Left colon (tissue), 2 donors: ENCODE measurements around the gene SPCS2. TPM values are rescaled to one million over a fixed set of nuclear protein-coding genes. Genes with fewer than 3 reads are reported as not detected.
"Not testable (repeated sequence)": the region's sequence is repeated elsewhere in the genome, so short reads cannot be mapped to it uniquely, and the experiment has no call there.

ENCODE experiments used
- ATAC-seq: fragments of 200-7000 bp; cut with Tn5 transposase; one replicate; pipeline ENCODE4 v1.9.1; 2020; ENCODE audit warnings: mild to moderate bottlenecking, moderate library complexity
- DNase-seq, 2 donors: peaks; one replicate each; pipeline ENCODE4 v3.0.0-alpha.2; 2020
- intact Hi-C, 2 donors: fragments of 100-400 bp; cut with DNase I in 1 of 2; cut with micrococcal nuclease in 1 of 2; formaldehyde crosslinking; loops; one replicate each; pipeline versions ENCODE4 v1.11.2 to v1.14.0; 2022; cut with DNase I, micrococcal nuclease
- total RNA-seq, 2 donors: library from RNA; stranded (reverse); fragmentation: NEBNext Ultra II Directional; extraction: Animal tissue kit (Norgen Biotek cat#: 25700); gene quantifications; one replicate each; pipeline ENCODE4 v1.2.1, GENCODE V29; 2021
- donor health status: DM: no; HTN: no; CAD: no.
- donor health status: DM: yes; HTN: yes; CAD: no.

The SPCS2 gene
- total RNA-seq, 2 donors from 2014 or later, result 114 to 124 TPM

DNA sequence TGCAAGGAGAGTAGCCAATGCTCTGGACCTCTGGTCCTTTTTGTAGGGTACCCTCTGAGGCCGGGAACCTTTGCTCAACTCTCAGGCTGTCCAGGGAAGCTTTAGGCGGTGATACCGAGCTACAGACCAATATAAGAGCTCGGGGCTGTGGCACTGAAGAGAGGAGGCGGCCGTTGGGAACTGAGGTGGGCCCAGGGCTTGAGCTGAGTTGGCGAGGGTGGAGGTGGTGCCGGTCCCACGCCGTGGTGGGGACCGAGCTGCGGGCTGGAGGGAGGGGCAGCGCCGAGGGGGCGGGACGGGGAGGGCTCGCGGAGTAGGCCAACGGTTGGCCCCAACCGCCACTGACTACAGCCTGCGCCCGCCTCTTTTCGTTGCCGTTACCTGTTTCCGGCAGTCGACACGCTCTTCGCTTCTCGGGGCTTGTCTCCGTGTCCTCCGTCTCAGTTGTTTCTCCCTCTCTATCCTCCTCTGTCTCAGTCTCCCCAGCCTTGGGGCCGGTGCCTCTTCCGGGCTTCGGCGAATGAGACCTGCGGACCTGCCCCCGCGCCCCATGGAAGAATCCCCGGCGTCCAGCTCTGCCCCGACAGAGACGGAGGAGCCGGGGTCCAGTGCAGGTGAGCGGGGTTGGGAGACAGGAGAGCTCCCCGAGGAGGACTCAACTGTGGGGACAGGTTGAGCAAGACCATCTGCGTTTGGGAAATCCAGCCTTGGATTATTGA lies 39.6 kb downstream of the SPCS2 start, which contains the start of gene NEU3:
Gene NEU3 (plus strand): TSS at position 393 of the 719 bp plus-strand sequence. CDS start 128 bp downstream, at position 521.
- intact Hi-C loops, result no loop called here

DNA sequence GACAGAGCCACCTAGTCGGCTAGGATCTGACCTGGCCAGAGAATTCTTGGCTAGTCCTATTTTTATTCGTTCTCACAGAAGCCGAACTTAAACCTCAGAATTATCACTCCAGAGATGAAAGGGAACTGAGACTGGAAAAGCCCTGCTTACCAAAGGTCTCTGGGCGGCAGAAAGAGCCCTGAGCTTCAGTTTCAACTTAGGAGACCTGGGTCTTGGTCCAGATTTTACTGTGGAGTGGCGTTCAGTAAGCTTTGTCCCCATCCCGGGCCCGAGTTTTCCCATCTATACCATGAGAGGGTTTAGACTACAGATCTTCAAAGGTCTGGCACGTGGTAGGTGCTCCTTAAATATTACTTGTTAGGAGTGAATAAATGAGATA lies 40.2 kb downstream of the SPCS2 start:
- ATAC-seq (peak; percentile 21), DNase-seq (peak in 1 of 2 donors; percentile 16)
- intact Hi-C loops, result no loop called here

More for the DNA sequence above, 39.6 kb downstream of the SPCS2 start, which contains the start of gene NEU3:
- DNase-seq (peak; percentile 84 to 90), ATAC-seq (peak; percentile 96)

DNA sequence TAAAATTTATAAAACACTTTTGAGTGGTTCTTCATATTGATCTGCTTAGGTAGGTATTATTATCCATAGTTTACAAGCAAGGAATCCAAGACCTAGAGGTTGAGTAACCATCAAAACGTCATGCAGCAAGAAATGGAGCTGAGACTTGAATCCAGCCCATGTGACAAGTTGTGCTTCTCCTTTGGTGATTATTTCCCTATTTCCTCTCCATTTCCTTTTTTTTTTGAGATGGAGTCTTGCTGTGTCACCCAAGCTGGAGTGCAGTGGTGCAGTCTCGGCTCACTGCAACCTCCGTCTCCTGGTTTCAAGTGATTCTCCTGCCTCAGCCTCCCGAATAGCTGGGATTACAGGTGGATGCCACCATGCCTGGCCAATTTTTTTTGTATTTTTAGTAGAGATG lies 41.1 kb downstream of the SPCS2 start:
- ATAC-seq, DNase-seq, intact Hi-C loops: not testable (repeated sequence)

DNA sequence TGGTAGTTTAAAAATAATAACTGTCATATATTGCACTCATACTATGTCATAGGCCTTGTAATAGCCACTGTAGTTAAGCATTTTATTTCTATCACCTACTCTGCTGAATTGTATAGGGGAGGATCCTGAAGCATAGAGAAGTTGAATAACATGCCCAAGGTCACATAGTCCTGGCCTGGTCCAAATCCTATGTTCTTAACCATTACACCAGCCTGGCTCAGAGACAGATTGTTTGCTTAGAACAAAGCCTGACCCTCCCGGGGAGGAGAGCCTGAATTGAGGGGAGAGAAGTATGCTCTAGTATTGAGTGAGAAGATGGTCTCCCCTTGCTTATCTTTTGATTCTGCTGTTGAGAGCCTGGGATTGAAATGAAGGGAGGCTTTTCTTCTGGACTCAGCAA lies 41.9 kb downstream of the SPCS2 start:
- intact Hi-C loops, result no loop called here
- ATAC-seq (no peak), DNase-seq (no peak)

DNA sequence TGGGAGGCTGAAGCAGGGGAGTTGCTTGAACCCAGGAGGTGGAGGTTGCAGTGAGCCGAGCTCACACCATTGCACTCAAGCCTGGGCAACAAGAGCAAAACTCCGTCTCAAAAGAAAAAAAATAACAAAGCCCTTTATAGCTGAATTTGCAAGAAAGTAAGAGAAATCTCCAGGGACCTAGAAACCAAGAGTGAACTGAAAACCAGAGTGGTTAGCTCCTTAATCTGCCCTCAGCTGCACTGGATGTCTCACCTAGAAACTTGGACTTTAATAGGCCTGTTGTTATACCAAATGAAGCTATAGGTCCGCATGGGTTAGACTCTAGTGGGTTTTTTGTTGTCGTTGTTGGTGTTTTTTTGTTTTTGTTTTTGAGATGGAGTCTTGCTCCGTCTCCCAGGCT lies 43.8 kb downstream of the SPCS2 start:
- intact Hi-C loops, result no loop called here
- DNase-seq (no peak), ATAC-seq (no peak)

DNA sequence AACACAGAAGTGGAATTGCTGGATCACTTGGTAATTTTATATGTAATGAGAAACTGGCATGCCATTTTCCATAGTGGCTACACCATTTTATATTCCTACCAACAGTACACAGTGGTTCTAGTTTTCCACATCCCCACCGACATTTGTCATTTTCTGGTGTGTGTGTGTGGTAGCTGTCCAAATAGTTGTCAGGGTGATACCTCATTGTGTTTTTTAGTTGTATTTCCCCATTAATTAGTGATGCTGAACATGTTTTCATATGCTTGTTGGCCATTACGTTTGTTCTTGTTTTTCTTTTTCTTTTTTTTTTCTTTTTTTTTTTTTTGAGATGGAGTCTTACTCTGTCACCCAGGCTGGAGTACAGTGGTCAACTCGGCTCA lies 51.9 kb downstream of the SPCS2 start:
- no peak for DNase-seq
- intact Hi-C loops, result no loop called here
- no peak for ATAC-seq

DNA sequence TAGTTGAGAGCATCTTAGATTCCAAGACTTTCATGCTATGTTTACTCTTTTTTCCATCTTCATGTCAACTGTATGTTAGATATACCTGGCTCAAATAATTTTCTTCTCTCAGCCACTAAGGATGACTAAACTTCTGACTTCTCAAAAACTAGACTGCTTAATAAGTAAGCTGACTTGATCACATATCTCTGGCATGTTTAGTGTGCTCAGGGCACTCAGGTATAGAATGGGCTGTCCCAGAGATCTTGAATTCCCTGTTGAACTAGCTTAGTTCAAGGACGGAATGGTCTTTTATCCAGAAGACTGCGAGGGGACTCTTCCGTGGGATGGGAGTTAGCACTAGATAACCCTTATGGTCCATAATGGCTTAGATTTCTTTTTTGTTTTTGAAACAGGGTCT lies 52.6 kb downstream of the SPCS2 start:
- DNase-seq, result no peak
- intact Hi-C loops, result no loop called here
- ATAC-seq, result no peak

DNA sequence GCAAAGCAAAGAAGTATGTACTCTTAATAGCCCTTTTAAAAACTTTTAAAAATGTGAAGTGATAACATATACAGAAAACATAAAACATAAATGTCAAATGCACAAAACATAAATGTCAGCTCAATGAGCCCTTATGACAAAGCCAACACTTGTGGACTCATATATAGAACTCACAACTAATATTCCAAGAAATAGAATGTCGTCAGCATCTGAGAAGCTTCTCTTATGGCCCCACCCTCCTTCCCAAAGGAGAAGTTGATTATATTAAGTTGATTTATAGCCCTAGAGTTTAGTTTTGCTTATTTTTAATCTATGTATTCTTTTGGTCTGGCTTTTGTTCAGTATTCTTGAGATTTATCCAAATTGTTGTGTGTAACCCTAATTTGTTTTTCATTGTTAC lies 53.5 kb downstream of the SPCS2 start:
- ATAC-seq (no peak), DNase-seq (no peak)
- intact Hi-C loops, result no loop called here

DNA sequence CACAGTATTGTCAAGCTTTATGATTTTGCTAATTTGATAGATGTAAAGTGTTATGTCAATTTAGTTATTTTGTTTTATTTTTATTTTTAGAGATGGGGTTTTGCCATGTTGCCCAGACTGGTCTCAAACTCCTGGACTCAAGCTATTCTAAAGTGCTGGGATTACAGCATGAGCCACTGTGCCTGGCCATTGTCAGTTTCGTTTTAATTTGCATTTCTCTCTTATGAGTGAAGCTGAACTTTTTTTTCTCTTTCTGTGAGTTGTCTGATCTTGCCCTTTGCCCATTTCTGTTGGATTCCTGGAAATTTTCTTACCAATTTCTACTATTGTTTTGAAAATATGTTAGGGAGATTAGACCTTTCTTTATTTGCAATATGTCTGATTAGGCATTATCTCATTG lies 55.1 kb downstream of the SPCS2 start:
- intact Hi-C loops, result no loop called here
- no peak for ATAC-seq
- DNase-seq, result no peak

DNA sequence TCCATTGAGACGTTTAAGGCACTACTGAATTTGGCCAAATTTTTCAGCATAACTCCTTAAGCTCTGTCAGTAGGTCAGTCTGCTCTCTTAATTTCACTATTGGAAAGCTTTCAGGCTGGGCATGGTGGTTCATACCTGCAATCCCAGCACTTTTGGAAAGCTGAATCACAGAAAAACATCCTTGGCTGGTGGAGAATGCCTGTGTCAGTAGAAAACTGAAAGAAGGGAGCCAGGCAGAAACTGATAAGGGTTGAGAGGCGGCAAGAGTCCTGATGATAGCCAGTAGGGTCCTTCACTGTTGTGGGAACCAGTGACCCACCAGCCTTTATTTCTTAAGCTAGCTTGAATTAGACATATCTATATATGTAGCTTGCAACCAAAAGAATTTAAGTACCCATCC lies 62.3 kb downstream of the SPCS2 start:
- no peak for ATAC-seq
- DNase-seq, result no peak
- intact Hi-C loops, result loop anchor here in 1 of 2 donors (10.0 kb wide), 1 partner anchor 223 kb away; no protein-coding TSS in a partner anchor

DNA sequence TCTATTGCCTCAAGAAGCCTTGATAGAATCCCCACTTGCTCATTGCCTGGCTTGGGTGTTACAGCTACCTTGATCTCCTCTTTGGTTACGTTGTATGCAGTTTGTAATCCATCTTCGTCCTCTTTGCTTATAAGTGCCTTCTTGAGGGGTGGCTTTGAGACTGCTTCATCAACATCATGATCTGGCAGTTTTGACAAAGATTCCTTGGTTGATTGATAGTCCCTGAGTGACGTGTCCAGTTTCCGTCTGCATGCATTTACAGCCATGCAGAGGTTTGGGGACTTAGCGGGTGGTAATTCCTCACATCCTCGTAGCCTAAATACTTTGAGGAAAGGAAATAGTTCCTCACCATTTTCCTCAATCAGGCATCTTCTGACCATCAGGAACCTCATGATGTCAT lies 62.8 kb downstream of the SPCS2 start:
- DNase-seq (no peak), ATAC-seq (no peak)
- intact Hi-C loops, result loop anchor here in 1 of 2 donors (10.0 kb wide), 1 partner anchor 223 kb away; no protein-coding TSS in a partner anchor

DNA sequence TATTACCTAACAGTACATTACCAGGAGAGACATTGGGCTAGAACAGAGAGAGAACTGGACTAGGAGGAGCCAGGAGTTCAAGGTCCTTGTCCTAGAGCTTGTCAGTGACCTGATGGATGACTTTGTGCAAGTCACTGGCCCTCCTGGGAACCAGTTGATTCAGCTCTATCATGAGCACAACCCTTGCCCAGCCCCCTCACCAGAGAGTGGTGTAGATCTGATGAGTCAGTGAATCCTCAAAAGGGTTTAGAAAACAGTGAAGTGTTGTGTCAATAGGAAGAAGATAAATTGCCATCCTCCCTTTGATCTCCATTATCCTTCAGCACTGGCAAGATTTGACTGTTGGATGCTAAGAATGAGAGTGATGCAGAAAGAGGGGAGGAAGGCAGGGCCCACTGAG lies 64.0 kb downstream of the SPCS2 start:
- intact Hi-C loops, result loop anchor here in 1 of 2 donors (10.0 kb wide), 1 partner anchor 222 kb away; no protein-coding TSS in a partner anchor
- DNase-seq (no peak), ATAC-seq (no peak)

DNA sequence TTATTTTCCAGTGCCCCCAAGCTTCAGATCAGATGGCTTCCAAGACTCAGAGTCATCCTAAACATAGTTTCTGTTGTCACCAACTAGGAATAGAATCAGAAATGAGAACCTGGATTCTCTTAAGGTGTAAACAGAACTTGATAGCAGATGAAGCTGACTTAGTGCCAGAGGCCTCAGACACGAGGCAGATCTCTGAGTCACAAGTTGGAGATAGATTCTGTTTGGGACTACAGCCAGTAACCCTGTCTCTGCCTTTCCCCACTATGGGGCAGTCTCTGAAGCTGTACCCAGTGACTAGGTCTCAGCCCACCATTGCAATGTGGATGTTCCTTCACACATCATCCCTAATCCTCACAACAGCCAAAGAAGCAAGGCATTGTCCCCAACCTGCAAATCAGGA lies 65.1 kb downstream of the SPCS2 start:
- ATAC-seq, result no peak
- intact Hi-C loops, result loop anchor here in 1 of 2 donors (10.0 kb wide), 1 partner anchor 221 kb away; no protein-coding TSS in a partner anchor
- DNase-seq, result no peak

DNA sequence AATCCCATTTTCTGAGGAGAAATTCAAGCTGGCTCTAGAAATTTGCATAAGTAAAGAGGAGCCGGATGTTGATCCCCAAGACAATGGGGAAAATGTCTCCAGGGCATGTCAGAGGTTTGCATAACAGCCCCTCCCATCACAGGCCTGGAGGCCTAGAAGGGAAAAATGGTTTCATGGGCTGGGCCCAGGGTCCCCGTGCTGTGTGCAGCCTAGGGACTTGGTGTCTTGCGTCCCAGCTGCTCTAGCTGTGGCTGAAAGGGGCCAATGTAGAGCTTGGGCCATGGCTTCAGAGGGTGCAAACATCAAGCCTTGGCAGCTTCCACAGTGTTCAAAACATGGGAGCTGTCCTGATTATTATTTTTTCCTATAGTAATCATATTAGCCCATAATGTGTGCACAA lies 70.1 kb downstream of the SPCS2 start:
- intact Hi-C loops, result loop anchor here in 1 of 2 donors (10.0 kb wide), 1 partner anchor 216 kb away; no protein-coding TSS in a partner anchor
- ATAC-seq, DNase-seq: not testable (repeated sequence)

DNA sequence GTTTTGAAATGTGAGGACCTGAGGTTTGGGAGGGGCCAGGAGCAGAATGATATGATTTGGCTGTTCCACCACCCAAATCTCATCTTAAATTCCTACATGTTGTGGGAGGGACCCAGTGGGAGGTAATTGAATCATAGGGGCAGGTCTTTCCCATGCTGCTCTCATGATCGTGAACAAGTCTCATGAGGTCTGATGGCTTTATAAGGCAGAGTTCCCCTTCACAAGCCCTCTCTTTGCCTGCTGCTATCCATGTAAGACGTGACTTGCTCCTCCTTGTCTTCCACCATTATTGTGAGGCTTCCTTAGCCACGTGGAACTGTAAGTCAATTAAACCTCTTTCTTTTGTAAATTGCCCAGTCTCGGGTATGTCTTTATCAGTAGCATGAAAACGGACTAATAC lies 71.3 kb downstream of the SPCS2 start:
- not testable (repeated sequence) for ATAC-seq, DNase-seq
- intact Hi-C loops, result loop anchor here in 1 of 2 donors (10.0 kb wide), 1 partner anchor 224 kb away; the partner anchor contains the start of gene TPBGL

DNA sequence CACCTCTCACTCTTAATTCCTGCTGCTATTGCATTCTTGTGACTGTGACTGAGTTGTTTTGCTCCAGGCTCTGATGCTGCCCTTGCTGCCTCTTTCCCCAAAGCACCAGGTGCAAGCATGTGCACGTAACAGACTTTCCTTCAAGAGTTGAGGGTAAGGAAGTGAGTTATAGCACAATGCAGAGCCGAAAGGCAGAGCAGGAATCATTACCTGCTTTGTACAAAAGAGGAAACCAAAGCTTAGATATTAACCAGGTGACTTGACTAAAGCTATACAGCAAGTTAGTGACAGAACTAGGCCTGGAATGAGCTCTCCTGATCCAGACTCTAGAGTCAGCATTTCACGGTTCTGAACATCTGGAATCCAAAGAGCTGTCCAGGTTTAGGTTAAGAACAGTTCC lies 73.2 kb downstream of the SPCS2 start:
- ATAC-seq (no peak), DNase-seq (no peak)
- intact Hi-C loops, result loop anchor here in 1 of 2 donors (10.0 kb wide), 1 partner anchor 223 kb away; the partner anchor contains the start of gene TPBGL

DNA sequence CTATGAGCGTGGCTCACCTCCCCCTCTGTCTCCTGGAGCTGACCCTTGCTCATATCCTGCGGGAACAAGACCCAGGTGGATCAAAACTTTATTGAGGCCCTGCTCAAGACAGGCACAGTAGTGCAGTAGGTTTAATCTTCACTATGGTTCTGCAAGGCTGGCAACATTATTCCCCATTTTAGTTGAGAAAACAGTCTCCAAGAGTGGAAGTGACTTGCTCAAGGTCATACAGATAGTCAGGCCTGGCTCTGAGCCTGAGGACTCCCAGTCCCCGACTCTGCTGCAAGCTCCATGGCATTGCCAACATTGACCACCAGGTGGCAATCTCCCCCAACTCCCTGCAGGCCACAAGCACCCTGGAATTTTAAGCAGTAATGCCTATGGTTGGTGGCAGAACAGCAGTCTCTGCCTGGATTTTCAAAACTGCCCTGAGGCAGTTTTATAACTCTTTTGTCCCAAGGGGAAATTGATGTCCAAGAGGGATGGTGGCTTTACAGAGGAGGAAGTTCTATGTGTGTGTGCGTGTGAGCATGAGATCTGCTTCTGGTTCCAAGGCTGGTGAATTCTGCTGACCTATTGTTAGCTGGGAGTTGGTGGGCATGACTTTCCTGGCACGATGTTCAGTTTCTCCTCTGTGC lies 73.8 kb downstream of the SPCS2 start:
- ATAC-seq (peak; percentile 94), DNase-seq (peak; percentile 51 to 82)
- intact Hi-C loops, result loop anchor here in 1 of 2 donors (10.0 kb wide), 1 partner anchor 222 kb away; the partner anchor contains the start of gene TPBGL

DNA sequence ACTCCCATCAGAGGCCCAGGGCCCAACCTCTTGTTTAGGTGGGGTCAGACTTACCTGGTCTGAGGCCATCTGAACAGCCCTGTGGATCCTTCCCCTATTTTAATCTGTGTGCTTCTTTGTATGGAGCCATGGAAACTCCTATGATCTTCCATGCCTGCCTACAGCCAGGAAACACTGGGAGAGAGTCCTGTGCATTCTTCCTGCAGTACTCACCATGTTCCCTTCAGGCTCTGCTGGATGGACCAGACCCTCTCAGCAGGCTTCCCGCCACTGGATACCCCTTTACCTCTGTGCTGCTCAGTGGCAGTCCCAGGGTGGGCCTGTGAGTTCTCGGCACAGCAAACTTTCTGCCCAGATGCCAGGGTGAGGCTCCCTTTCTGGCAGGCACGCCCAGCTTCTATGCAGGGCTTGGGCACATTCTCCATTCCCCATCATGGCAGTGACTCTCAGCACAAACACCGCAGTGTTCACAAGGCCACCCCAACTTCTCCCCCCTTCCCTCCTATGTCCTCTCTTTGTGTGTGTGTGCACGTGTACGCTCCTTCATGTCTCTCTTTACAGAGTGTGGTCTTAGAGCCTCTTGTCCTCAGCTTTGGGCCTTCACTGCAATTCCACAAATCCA lies 74.5 kb downstream of the SPCS2 start:
- ATAC-seq, result no peak
- intact Hi-C loops, result loop anchor here in 1 of 2 donors (10.0 kb wide), 1 partner anchor 221 kb away; the partner anchor contains the start of gene TPBGL
- no peak for DNase-seq

DNA sequence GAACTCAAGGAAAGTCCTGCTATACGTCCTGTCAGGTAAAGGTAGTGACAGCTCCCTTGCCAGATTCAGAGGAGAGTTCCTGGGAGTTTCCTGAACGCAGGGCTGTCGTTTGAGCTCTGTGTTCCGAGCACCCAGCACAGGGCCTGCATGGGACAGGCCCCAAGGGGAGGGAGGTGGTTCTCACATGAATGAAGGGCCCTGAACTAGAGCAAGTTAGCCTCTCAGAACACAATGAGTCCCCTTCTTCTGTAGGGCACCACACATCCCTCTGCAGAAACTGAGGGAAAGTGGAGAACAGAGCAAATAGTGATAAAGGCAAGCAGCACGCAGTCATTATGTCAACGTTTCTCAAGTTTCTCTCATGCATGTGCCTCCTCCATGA lies 75.0 kb downstream of the SPCS2 start:
- ATAC-seq, result no peak
- intact Hi-C loops, result loop anchor here in 1 of 2 donors (10.0 kb wide), 1 partner anchor 221 kb away; the partner anchor contains the start of gene TPBGL
- DNase-seq, result no peak
